ENCODE results near the gene AKNA. TPM values are rescaled to one million over a fixed set of nuclear protein-coding genes. Genes with fewer than 3 reads are reported as not detected.
"Not testable (repeated sequence)": the region's sequence is repeated elsewhere in the genome, so short reads cannot be mapped to it uniquely, and the experiment has no call there.

AKNA gene
- total and polyA plus RNA-seq, 2 donors (not counting 1 experiment from before 2014, with no cell fraction given), result 178 to 407 TPM

DNA sequence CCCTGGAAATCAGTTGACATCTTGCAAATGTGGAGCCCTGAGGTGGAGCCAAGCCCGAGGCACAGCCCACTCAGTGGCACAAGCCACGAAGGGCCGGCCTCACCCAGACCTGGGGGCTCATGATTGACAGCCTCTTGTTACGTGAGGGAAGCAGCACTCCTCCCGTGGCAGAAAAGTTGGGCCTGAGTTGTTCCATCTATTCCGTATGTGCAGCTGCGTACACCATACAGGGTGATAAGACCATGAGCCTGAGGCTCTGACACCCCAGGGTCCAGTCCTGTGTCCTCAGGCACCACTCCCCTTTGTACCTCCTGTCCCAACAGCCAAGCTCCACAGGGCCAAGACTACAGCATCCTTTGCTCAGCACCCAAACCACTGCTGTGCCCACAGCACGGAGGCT, 60.0 kb downstream of the AKNA start:
- WGBS (ENCODE audit: insufficient coverage), result 88% methylated on average over 8 of the region's 8 CpGs
- no peaks in the 10 kb centered on the region for H3K36me3 ChIP-seq (replicated peaks in 1 of 2; ENCODE audit: control extremely low read depth in 1 of 2, control insufficient read depth in 1 of 2, extremely low read depth in 1 of 2, insufficient read depth in 2 of 2, low read length in 1 of 2)
- no peaks in the 10 kb centered on the region for H3K27me3 Mint-ChIP-seq
- no peak overlapping the region for H3K27ac Mint-ChIP-seq
- intact Hi-C loops (cut with micrococcal nuclease), result no loop called here
- H3K9me3 ChIP-seq (ENCODE audit: control extremely low read depth in 1 of 3, control insufficient read depth in 2 of 3, insufficient read depth in 1 of 3, low read length in 2 of 3), result peaks cover 0 to 8% (median 0%) of the 10 kb centered on the region in 3 donors
- DNase-seq (no peak), ATAC-seq (ENCODE audit: low read depth) (no peak)
- H3K4me3 ChIP-seq (ENCODE audit: control extremely low read depth in 1 of 5, extremely low read depth in 1 of 5, insufficient read depth in 1 of 5, low read depth in 2 of 5, low read length in 4 of 5), result no peak overlapping the region
- no peaks in the 10 kb centered on the region for H4K20me1 ChIP-seq (ENCODE audit: control insufficient read depth, insufficient read depth, low read length, poor library complexity, severe bottlenecking)
- no peak for TF ChIP-seq EZH2 (IDR thresholded peaks at IDR 0.05; ENCODE audit: borderline replicate concordance, insufficient read depth, low read depth, low read length, poor library complexity, severe bottlenecking)
- TF ChIP-seq, protein P1, sequence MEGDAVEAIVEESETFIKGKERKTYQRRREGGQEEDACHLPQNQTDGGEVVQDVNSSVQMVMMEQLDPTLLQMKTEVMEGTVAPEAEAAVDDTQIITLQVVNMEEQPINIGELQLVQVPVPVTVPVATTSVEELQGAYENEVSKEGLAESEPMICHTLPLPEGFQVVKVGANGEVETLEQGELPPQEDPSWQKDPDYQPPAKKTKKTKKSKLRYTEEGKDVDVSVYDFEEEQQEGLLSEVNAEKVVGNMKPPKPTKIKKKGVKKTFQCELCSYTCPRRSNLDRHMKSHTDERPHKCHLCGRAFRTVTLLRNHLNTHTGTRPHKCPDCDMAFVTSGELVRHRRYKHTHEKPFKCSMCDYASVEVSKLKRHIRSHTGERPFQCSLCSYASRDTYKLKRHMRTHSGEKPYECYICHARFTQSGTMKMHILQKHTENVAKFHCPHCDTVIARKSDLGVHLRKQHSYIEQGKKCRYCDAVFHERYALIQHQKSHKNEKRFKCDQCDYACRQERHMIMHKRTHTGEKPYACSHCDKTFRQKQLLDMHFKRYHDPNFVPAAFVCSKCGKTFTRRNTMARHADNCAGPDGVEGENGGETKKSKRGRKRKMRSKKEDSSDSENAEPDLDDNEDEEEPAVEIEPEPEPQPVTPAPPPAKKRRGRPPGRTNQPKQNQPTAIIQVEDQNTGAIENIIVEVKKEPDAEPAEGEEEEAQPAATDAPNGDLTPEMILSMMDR (IDR thresholded peaks at IDR 0.05), result no peak
- H3K79me2 ChIP-seq (ENCODE audit: control insufficient read depth, insufficient read depth, low read length), result no peaks in the 10 kb centered on the region
- H3K9me3 Mint-ChIP-seq (ENCODE audit: insufficient read depth), result no peaks in the 10 kb centered on the region
- no peak overlapping the region for H3K9ac ChIP-seq (ENCODE audit: low read length)
- CTCF ChIA-PET, result no interaction called here
- POLR2A ChIA-PET, result no interaction called here
- H2AFZ ChIP-seq (ENCODE audit: insufficient read depth, low read depth, low read length, poor library complexity, severe bottlenecking), result no peak overlapping the region
- no peak overlapping the region for H3K4me3 Mint-ChIP-seq
- H3K27me3 ChIP-seq (replicated peaks in 1 of 4; ENCODE audit: control extremely low read depth in 1 of 4, control insufficient read depth in 3 of 4, insufficient read depth in 4 of 4, low read length in 3 of 4), result no peaks in the 10 kb centered on the region
- no peak overlapping the region for H3K4me2 ChIP-seq (replicated peaks; ENCODE audit: low read depth, low read length, poor library complexity, severe bottlenecking)
- peaks cover 14% of the 10 kb centered on the region for H3K4me1 Mint-ChIP-seq
- H3K4me1 ChIP-seq (ENCODE audit: control insufficient read depth in 2 of 2, insufficient read depth in 2 of 2, low read length in 2 of 2), result no peaks in the 10 kb centered on the region
- no peak overlapping the region for H3K27ac ChIP-seq (ENCODE audit: low read length in 2 of 2)

- H2AFZ ChIP-seq (ENCODE audit: insufficient read depth, low read depth, low read length, poor library complexity, severe bottlenecking); POLR2A ChIA-PET; H3K27ac ChIP-seq (ENCODE audit: low read length in 2 of 2); H3K4me1 Mint-ChIP-seq; DNase-seq; H3K9me3 Mint-ChIP-seq (ENCODE audit: insufficient read depth); H3K79me2 ChIP-seq (ENCODE audit: control insufficient read depth, insufficient read depth, low read length); H3K4me3 Mint-ChIP-seq; H3K36me3 ChIP-seq (replicated peaks in 1 of 2; ENCODE audit: control extremely low read depth in 1 of 2, control insufficient read depth in 1 of 2, extremely low read depth in 1 of 2, insufficient read depth in 2 of 2, low read length in 1 of 2); ATAC-seq (ENCODE audit: low read depth); H3K4me1 ChIP-seq (ENCODE audit: control insufficient read depth in 2 of 2, insufficient read depth in 2 of 2, low read length in 2 of 2); intact Hi-C loops (cut with micrococcal nuclease); H3K4me3 ChIP-seq (ENCODE audit: control extremely low read depth in 1 of 5, extremely low read depth in 1 of 5, insufficient read depth in 1 of 5, low read depth in 2 of 5, low read length in 4 of 5); H3K27me3 ChIP-seq (replicated peaks in 1 of 4; ENCODE audit: control extremely low read depth in 1 of 4, control insufficient read depth in 3 of 4, insufficient read depth in 4 of 4, low read length in 3 of 4); H3K4me2 ChIP-seq (replicated peaks; ENCODE audit: low read depth, low read length, poor library complexity, severe bottlenecking); H4K20me1 ChIP-seq (ENCODE audit: control insufficient read depth, insufficient read depth, low read length, poor library complexity, severe bottlenecking); H3K9ac ChIP-seq (ENCODE audit: low read length); H3K9me3 ChIP-seq (ENCODE audit: control extremely low read depth in 1 of 3, control insufficient read depth in 2 of 3, insufficient read depth in 1 of 3, low read length in 2 of 3); H3K27me3 Mint-ChIP-seq; H3K27ac Mint-ChIP-seq: not testable (repeated sequence)
- CTCF ChIA-PET, result interaction anchor here (0.6 kb wide), 1 partner anchor 79 kb away, joined by 3 read pairs; no protein-coding TSS in a partner anchor
- WGBS (ENCODE audit: insufficient coverage), result no CpG with 5 or more reads among the region's 3 CpGs
Measured at GRCh38 chr9:114325684-114326254, 62.0 kb downstream of the AKNA start.

GRCh38 chr9:114324965-114325364, 62.8 kb downstream of the AKNA start:
- H3K4me1 ChIP-seq (ENCODE audit: control insufficient read depth in 2 of 2, insufficient read depth in 2 of 2, low read length in 2 of 2); H4K20me1 ChIP-seq (ENCODE audit: control insufficient read depth, insufficient read depth, low read length, poor library complexity, severe bottlenecking); H3K36me3 ChIP-seq (replicated peaks in 1 of 2; ENCODE audit: control extremely low read depth in 1 of 2, control insufficient read depth in 1 of 2, extremely low read depth in 1 of 2, insufficient read depth in 2 of 2, low read length in 1 of 2); H3K27ac ChIP-seq (ENCODE audit: low read length in 2 of 2); H3K27ac Mint-ChIP-seq; ATAC-seq (ENCODE audit: low read depth); H3K79me2 ChIP-seq (ENCODE audit: control insufficient read depth, insufficient read depth, low read length); H3K9me3 ChIP-seq (ENCODE audit: control extremely low read depth in 1 of 3, control insufficient read depth in 2 of 3, insufficient read depth in 1 of 3, low read length in 2 of 3); DNase-seq; H3K9ac ChIP-seq (ENCODE audit: low read length); H3K27me3 Mint-ChIP-seq; intact Hi-C loops (cut with micrococcal nuclease); H3K4me3 ChIP-seq (ENCODE audit: control extremely low read depth in 1 of 5, extremely low read depth in 1 of 5, insufficient read depth in 1 of 5, low read depth in 2 of 5, low read length in 4 of 5); H3K4me2 ChIP-seq (replicated peaks; ENCODE audit: low read depth, low read length, poor library complexity, severe bottlenecking); H3K9me3 Mint-ChIP-seq (ENCODE audit: insufficient read depth); H3K4me1 Mint-ChIP-seq; H3K27me3 ChIP-seq (replicated peaks in 1 of 4; ENCODE audit: control extremely low read depth in 1 of 4, control insufficient read depth in 3 of 4, insufficient read depth in 4 of 4, low read length in 3 of 4); H3K4me3 Mint-ChIP-seq; H2AFZ ChIP-seq (ENCODE audit: insufficient read depth, low read depth, low read length, poor library complexity, severe bottlenecking); POLR2A ChIA-PET: not testable (repeated sequence)
- 100% methylated on average over 6 of the region's 9 CpGs for WGBS (ENCODE audit: insufficient coverage)
- CTCF ChIA-PET, result interaction anchor here (0.5 to 0.6 kb wide), 2 partner anchors 31 to 80 kb away, joined by 3 read pairs; no protein-coding TSS in a partner anchor
